Endothelial cell of umbilical vein (primary cell): ENCODE measurements around the gene ZNF664. TPM values are rescaled to one million over a fixed set of nuclear protein-coding genes. Genes with fewer than 3 reads are reported as not detected.

Experiments
- BruUV-seq: library from RNA; stranded (reverse); fragments of 400-500 nt; replicated peaks from 2 replicates; lab custom pipeline; 2021; lab: Mats Ljungman, UMichigan
- CTCF ChIA-PET: fragments of 300-600, 350-600 bp; sonication (Branson Sonifier 250); formaldehyde crosslinking; loops from one replicate; lab custom pipeline; 2021; ENCODE audit warnings: antibody characterized with exemption, inconsistent platforms; lab: Charles Lee
- POLR2A ChIA-PET: fragments of 300-600, 350-600 bp; sonication (Branson Sonifier 250); formaldehyde crosslinking; loops from one replicate; lab custom pipeline; 2021; ENCODE audit warnings: antibody characterized with exemption, inconsistent platforms; lab: Charles Lee
- DNase-seq: peaks from one replicate; pipeline ENCODE4 v3.0.0-alpha.2; 2011; ENCODE audit warnings: low read depth, low spot score
- FAIRE-seq: peaks from 2 replicates; lab custom pipeline; 2011; peaks lifted over from hg19 to GRCh38; lab: Jason Lieb, UNC
- H2AFZ ChIP-seq: 2 replicates; pipeline ENCODE4 v1.6.0; 2012; ENCODE audit warnings: low read depth, low read length, control low read depth, inconsistent platforms
- H3K27ac ChIP-seq: 2 replicates; pipeline ENCODE4 v1.5.1; 2011; ENCODE audit warnings: low read depth, mild to moderate bottlenecking, control low read depth, low read length, moderate library complexity; ENCODE audit not compliant: insufficient read depth
- H3K27me3 ChIP-seq, 2 experiments: 2 replicates each; pipeline versions ENCODE4 v1.6.0 to v1.6.1; 2011; ENCODE audit warnings: low read length in 2 of 2, mixed read lengths in 1 of 2; ENCODE audit not compliant: control insufficient read depth in 2 of 2, insufficient read depth in 2 of 2
- H3K36me3 ChIP-seq, 2 experiments: 2 replicates in 1 of 2; 3 replicates in 1 of 2; pipeline ENCODE4 v1.5.1; 2011; ENCODE audit warnings: low read length in 2 of 2, mild to moderate bottlenecking in 1 of 2, moderate library complexity in 1 of 2; ENCODE audit not compliant: control insufficient read depth in 2 of 2, insufficient read depth in 2 of 2; ENCODE audit errors: extremely low read depth in 1 of 2
- H3K4me1 ChIP-seq: 3 replicates; pipeline ENCODE4 v1.5.1; 2011; ENCODE audit warnings: mild to moderate bottlenecking, low read length; ENCODE audit not compliant: control insufficient read depth, insufficient read depth; ENCODE audit errors: extremely low read depth
- H3K4me2 ChIP-seq: 2 replicates; pipeline ENCODE4 v1.6.1; 2011; ENCODE audit warnings: low read length, control low read depth, mixed read lengths; ENCODE audit not compliant: insufficient read depth
- H3K4me3 ChIP-seq, 3 experiments: fragments of 200-600 bp in 1 of 3; sonication (generic), shearing (Covaris generic) in 1 of 3; replicated peaks in 1 of 3; 2 replicates each; pipeline ENCODE4 v1.5.1; 2011 to 2016; ENCODE audit warnings: control low read depth in 3 of 3, low read length in 3 of 3, mild to moderate bottlenecking in 2 of 3, inconsistent platforms in 1 of 3, low read depth in 1 of 3, moderate library complexity in 1 of 3; ENCODE audit not compliant: insufficient read depth in 1 of 3
- H3K79me2 ChIP-seq: 2 replicates; pipeline ENCODE4 v1.6.0; 2012; ENCODE audit warnings: low read length, inconsistent platforms; ENCODE audit not compliant: control insufficient read depth, insufficient read depth
- H3K9ac ChIP-seq: replicated peaks from 2 replicates; pipeline ENCODE3; 2011; ENCODE audit warnings: low read length, control low read depth; ENCODE audit not compliant: insufficient read depth; ENCODE audit errors: extremely low read depth
- H3K9me1 ChIP-seq: replicated peaks from 3 replicates; pipeline ENCODE4 v1.6.0; 2011; ENCODE audit warnings: mild to moderate bottlenecking, low read length; ENCODE audit not compliant: control insufficient read depth, insufficient read depth; ENCODE audit errors: extremely low read depth
- H3K9me3 ChIP-seq: replicated peaks from 2 replicates; pipeline ENCODE4 v1.5.1; 2012; ENCODE audit warnings: low read length, inconsistent platforms; ENCODE audit not compliant: control insufficient read depth, insufficient read depth
- H4K20me1 ChIP-seq: replicated peaks from 2 replicates; pipeline ENCODE3; 2011; ENCODE audit warnings: mild to moderate bottlenecking, low read length; ENCODE audit not compliant: control insufficient read depth, insufficient read depth; ENCODE audit errors: extremely low read depth
- CTCF ChIP-seq, 2 donors: IDR thresholded peaks; 1 replicate in 1 of 2; 2 replicates in 1 of 2; pipeline ENCODE4 v1.5.1; 2011; ENCODE audit warnings: low read length in 2 of 2, mild to moderate bottlenecking in 2 of 2, moderate library complexity in 2 of 2, control low read depth in 1 of 2, inconsistent platforms in 1 of 2, low read depth in 1 of 2; ENCODE audit not compliant: insufficient read depth in 1 of 2; ENCODE audit errors: extremely low read depth in 1 of 2
- EZH2 ChIP-seq: IDR thresholded peaks from 2 replicates; pipeline ENCODE4 v1.6.1; 2012; ENCODE audit warnings: borderline replicate concordance, low read depth, mild to moderate bottlenecking, moderate library complexity, low read length, inconsistent platforms; ENCODE audit not compliant: severe bottlenecking
- FOS ChIP-seq: IDR thresholded peaks from 2 replicates; pipeline ENCODE4 v1.6.1; 2011; ENCODE audit warnings: mild to moderate bottlenecking, low read length, moderate library complexity, borderline replicate concordance; ENCODE audit not compliant: insufficient read depth
- GATA2 ChIP-seq: IDR thresholded peaks from 2 replicates; pipeline ENCODE4 v1.7.0; 2011; ENCODE audit warnings: low read depth, mild to moderate bottlenecking, moderate library complexity, mixed read lengths, low read length; ENCODE audit not compliant: insufficient read length, insufficient read depth
- JUN ChIP-seq: IDR thresholded peaks from 2 replicates; pipeline ENCODE4 v1.6.1; 2011; ENCODE audit warnings: borderline replicate concordance, low read depth; ENCODE audit not compliant: insufficient read length, insufficient read depth
- MAX ChIP-seq: IDR thresholded peaks from 2 replicates; pipeline ENCODE4 v1.6.1; 2011; ENCODE audit not compliant: insufficient read depth, insufficient read length
- MYC ChIP-seq: IDR thresholded peaks from one replicate; pipeline ENCODE4 v1.6.1; 2011; ENCODE audit warnings: mild to moderate bottlenecking, low read depth, low read length
- POLR2A ChIP-seq: IDR thresholded peaks from 2 replicates; pipeline ENCODE4 v1.6.1; 2012; ENCODE audit warnings: low read depth, mild to moderate bottlenecking, control low read depth, low read length
- POLR2AphosphoS5 ChIP-seq: IDR thresholded peaks from 2 replicates; pipeline ENCODE4 v1.6.1; 2012; ENCODE audit warnings: low read depth, mild to moderate bottlenecking, control low read depth, low read length, moderate library complexity; ENCODE audit not compliant: insufficient read depth
- dilution Hi-C: fragments of 300-500 bp; cut with MboI; formaldehyde crosslinking; loops from one replicate; pipeline ENCODE4 v1.15.0; 2019; ENCODE audit warnings: low sequenced_read_pairs; ENCODE audit not compliant: extremely low pct_ligation_motif_present
- intact Hi-C: fragments of 100-400 bp; cut with micrococcal nuclease; formaldehyde crosslinking; loops from one replicate; pipeline ENCODE4 v1.10.0; 2022
- polyA plus RNA-seq, 4 experiments: library from polyadenylated mRNA; depleted of rRNA in 3 of 4; stranded (reverse) in 3 of 4; unstranded in 1 of 4; fragments of >200 nt; gene quantifications; 2 replicates each; pipeline versions ENCODE4 v1.2.1 to v1.2.3, GENCODE V29; 2011 to 2012; ENCODE audit warnings: missing spikeins in 1 of 4
- total RNA-seq: library from RNA; stranded (reverse); gene quantifications from 2 replicates; pipeline ENCODE4 v1.2.3, GENCODE V29; 2021

ZNF664 gene
- total and polyA plus RNA-seq, 2 donors (not counting 3 experiments of a cell fraction or from before 2014, with no cell fraction given), result 29.8 to 71.3 TPM

- Histone ChIP-seq H3K4me3 (no peak overlapping the region), H3K36me3 (peaks cover 9 to 11% of the 10 kb centered on the region in 2 experiments), H3K9me3 (no peaks in the 10 kb centered on the region), H3K4me2 (no peak overlapping the region), H3K9me1 (no peaks in the 10 kb centered on the region), H3K27ac (no peak overlapping the region), H3K4me1 (peaks cover 16% of the 10 kb centered on the region), H2AFZ (no peak overlapping the region), H4K20me1 (no peaks in the 10 kb centered on the region), H3K79me2 (peaks cover 11% of the 10 kb centered on the region), H3K27me3 (no peaks in the 10 kb centered on the region), H3K9ac (no peak overlapping the region)
- intact Hi-C loops (no loop called here), dilution Hi-C loops (no loop called here)
- DNase-seq (peak; percentile 24), FAIRE-seq (peak; percentile 42)
- no peak for TF ChIP-seq POLR2A
- TF ChIP-seq MAX, result no peak
- no peak for TF ChIP-seq MYC
- TF ChIP-seq JUN, result no peak
- POLR2A ChIA-PET, result interaction anchor here (0.5 to 0.6 kb wide), 2 partner anchors 23 to 24 kb away, joined by 5 to 7 read pairs; partner anchors contain the start of gene CCDC92
- no TSS peak for BruUV-seq
- CTCF ChIA-PET, result interaction anchor here (0.6 to 1.9 kb wide), 7 partner anchors 9 to 262 kb away, joined by 3 to 10 read pairs (median 6); no protein-coding TSS in a partner anchor
Measured at GRCh38 chr12:123995023-123995748, 22.2 kb downstream of the ZNF664 start.

- TF ChIP-seq CTCF (IDR thresholded peaks at IDR 0.05; ENCODE audit: extremely low read depth in 1 of 2, insufficient read depth in 1 of 2, low read depth in 1 of 2, low read length in 2 of 2), result no peak
- no peak for TF ChIP-seq POLR2A
- no peak for TF ChIP-seq JUN
- TF ChIP-seq FOS, result no peak
- TF ChIP-seq GATA2, result no peak
- no peak for TF ChIP-seq EZH2
- TF ChIP-seq POLR2AphosphoS5, result no peak
- TF ChIP-seq MYC, result no peak
- TF ChIP-seq MAX, result no peak
- DNase-seq, result no peak
- Histone ChIP-seq H3K4me3 (no peak overlapping the region), H3K9me3 (no peaks in the 10 kb centered on the region), H3K27ac (no peak overlapping the region), H3K4me2 (no peak overlapping the region), H2AFZ (no peak overlapping the region), H4K20me1 (no peaks in the 10 kb centered on the region), H3K4me1 (peaks cover 7% of the 10 kb centered on the region), H3K9ac (no peak overlapping the region), H3K27me3 (no peaks in the 10 kb centered on the region), H3K9me1 (no peaks in the 10 kb centered on the region), H3K79me2 (peaks cover 11% of the 10 kb centered on the region), H3K36me3 (peaks cover 9 to 11% of the 10 kb centered on the region in 2 experiments)
- BruUV-seq, result no TSS peak
- no peak for FAIRE-seq
- dilution Hi-C loops, result no loop called here
- ChIA-PET POLR2A (no interaction called here), CTCF (interaction anchor here (1.3 to 1.9 kb wide), 3 partner anchors 10 to 91 kb away, joined by 4 to 10 read pairs (median 8); no protein-coding TSS in a partner anchor)
- intact Hi-C loops, result no loop called here
Measured at GRCh38 chr12:123996581-123996980, 23.6 kb downstream of the ZNF664 start.
